GM18517 (cell line): Measurements from ENCODE around the gene JAK1.
"Not testable (repeated sequence)": the region's sequence is repeated elsewhere in the genome, so short reads cannot be mapped to it uniquely, and the experiment has no call there.

Experiments
- ATAC-seq: cut with Tn5 transposase; IDR thresholded peaks from one replicate; pipeline ENCODE4 v1.9.1; 2021; ENCODE audit warnings: mild to moderate bottlenecking, moderate library complexity; ENCODE audit not compliant: unreplicated experiment

The JAK1 gene

GRCh38 chr1:64950284-64950809 lies 16.0 kb downstream of the JAK1 start:
- ATAC-seq: no peak

- ATAC-seq: no peak
These were observed 17.2 kb downstream of the JAK1 start for GRCh38 chr1:64948905-64949833.

GRCh38 chr1:64948216-64948615 lies 18.1 kb downstream of the JAK1 start:
- no peak for ATAC-seq

GRCh38 chr1:64946916-64947315 lies 19.4 kb downstream of the JAK1 start:
- no peak for ATAC-seq

- no peak for ATAC-seq
These were observed 21.4 kb downstream of the JAK1 start for GRCh38 chr1:64944913-64945312.

GRCh38 chr1:64942675-64943074 lies 23.7 kb downstream of the JAK1 start:
- ATAC-seq: no peak

- no peak for ATAC-seq
These were observed 24.2 kb downstream of the JAK1 start for GRCh38 chr1:64942118-64942517.

GRCh38 chr1:64941461-64942117 lies 24.8 kb downstream of the JAK1 start:
- ATAC-seq: no peak

GRCh38 chr1:64940025-64940424 lies 26.3 kb downstream of the JAK1 start:
- no peak for ATAC-seq

- ATAC-seq: no peak
These were observed 27.4 kb downstream of the JAK1 start for GRCh38 chr1:64938991-64939390.

GRCh38 chr1:64936956-64937355 lies 29.4 kb downstream of the JAK1 start:
- ATAC-seq: no peak

GRCh38 chr1:64935551-64936155 lies 30.7 kb downstream of the JAK1 start:
- no peak for ATAC-seq

- no peak for ATAC-seq
These were observed 31.5 kb downstream of the JAK1 start for GRCh38 chr1:64934878-64935275.

GRCh38 chr1:64934115-64934877 lies 32.1 kb downstream of the JAK1 start:
- ATAC-seq: no peak

- ATAC-seq: no peak
These were observed 32.9 kb downstream of the JAK1 start for GRCh38 chr1:64933296-64934070.

GRCh38 chr1:64932962-64933295 lies 33.4 kb downstream of the JAK1 start:
- no peak for ATAC-seq

- ATAC-seq: not testable (repeated sequence)
These were observed 35.7 kb downstream of the JAK1 start for GRCh38 chr1:64930640-64931039.

GRCh38 chr1:64929221-64929620 lies 37.1 kb downstream of the JAK1 start:
- no peak for ATAC-seq

GRCh38 chr1:64928325-64928724 lies 38.0 kb downstream of the JAK1 start:
- ATAC-seq: no peak

- ATAC-seq: no peak
These were observed 40.8 kb downstream of the JAK1 start for GRCh38 chr1:64925594-64925993.
